ENCODE data around the gene SSX2B. TPM values are rescaled to one million over a fixed set of nuclear protein-coding genes. Genes with fewer than 3 reads are reported as not detected.
"Not testable (repeated sequence)": the region's sequence is repeated elsewhere in the genome, so short reads cannot be mapped to it uniquely, and the experiment has no call there.

Gene SSX2B, protein sequence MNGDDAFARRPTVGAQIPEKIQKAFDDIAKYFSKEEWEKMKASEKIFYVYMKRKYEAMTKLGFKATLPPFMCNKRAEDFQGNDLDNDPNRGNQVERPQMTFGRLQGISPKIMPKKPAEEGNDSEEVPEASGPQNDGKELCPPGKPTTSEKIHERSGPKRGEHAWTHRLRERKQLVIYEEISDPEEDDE
- total RNA-seq: not detected

DNA sequence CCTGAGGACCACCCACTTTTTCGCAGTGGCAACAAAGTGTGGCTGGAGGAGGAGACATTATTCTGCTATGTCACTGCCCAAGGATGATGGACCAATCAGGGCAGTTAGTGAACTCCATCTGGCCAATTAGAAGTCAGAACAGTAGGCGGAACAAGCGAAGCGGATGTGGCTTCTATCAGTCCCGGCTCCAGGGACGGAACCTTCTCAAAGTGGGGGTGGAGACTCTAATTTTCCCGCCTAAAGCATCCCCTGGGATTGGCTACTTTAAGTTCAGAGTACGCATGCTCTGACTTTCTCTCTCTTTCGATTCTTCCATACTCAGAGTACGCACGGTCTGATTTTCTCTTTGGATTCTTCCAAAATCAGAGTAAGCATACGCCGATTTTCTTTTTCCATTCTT, at the start of gene SSX2B:
Gene SSX2B, plus strand, starts transcription at position 301 of the 400 bp plus-strand sequence. CDS start 1,429 bp downstream, outside the sequence.
- not testable (repeated sequence) for DNase-seq

DNA sequence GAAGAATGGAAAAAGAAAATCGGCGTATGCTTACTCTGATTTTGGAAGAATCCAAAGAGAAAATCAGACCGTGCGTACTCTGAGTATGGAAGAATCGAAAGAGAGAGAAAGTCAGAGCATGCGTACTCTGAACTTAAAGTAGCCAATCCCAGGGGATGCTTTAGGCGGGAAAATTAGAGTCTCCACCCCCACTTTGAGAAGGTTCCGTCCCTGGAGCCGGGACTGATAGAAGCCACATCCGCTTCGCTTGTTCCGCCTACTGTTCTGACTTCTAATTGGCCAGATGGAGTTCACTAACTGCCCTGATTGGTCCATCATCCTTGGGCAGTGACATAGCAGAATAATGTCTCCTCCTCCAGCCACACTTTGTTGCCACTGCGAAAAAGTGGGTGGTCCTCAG, 44.0 kb upstream of the SSX2B start, which contains the start of gene SSX2:
Gene SSX2, minus strand, starts transcription at position 101 of the 400 bp plus-strand sequence. CDS start 1,429 bp downstream, outside the sequence.
- DNase-seq: not testable (repeated sequence)

DNA sequence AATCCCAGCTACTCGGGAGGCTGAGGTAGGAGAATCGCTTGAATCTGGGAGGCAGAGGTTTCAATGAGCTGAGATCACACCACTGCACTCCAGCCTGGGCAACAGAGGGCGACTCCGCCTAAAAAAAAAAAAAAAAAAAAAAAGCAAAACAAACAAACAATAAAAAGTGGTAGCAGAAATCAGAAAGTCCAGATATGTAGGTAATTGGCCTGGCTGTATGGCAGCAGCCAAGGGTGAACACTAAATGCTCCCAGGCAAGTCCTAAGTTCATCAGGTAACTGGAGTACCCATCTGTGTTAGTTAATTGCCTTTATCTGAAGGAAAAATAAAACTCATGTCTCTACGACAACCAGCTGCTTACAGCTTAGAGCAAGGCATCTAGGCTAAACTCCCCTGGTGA, 14.9 kb downstream of the SSX2B start:
- DNase-seq: not testable (repeated sequence)

DNA sequence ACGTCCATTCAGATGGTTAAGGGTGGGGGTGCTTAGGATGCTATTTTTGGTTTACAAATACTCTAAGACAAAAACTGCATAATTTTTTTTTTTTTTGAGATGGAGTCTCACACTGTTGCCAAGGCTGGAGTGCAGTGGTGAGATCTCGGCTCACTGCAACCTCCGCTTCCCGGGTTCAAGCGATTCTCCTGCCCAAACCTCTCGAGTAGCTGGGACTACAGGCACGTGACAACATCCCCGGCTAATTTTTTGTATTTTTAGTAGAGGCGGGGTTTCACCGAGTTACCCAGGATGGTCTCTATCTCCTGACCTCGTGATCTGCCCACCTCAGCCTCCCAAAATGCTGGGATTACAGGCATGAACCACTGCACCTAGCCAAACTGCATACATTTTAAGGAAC, 22.5 kb downstream of the SSX2B start:
- DNase-seq: not testable (repeated sequence)

DNA sequence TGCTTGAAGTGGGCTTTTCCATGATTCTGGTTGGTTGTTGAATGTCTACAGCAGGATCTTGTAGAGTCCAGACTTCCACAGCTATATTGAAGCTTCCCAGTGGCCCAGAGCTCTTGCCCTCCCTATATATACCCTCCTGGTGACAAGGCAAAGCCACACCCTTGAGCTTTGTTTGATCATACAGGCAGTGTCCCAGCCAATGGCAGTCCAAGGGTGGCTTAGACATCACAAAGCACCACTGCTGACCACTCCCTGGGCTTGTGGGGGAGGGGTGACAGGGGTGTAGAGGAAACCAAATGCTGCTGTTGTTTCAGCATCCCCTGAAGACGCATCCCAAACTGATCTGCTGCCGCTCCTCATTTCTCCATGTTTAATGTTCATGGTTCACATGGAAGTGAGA, 46.3 kb downstream of the SSX2B start, which contains the start of gene SPANXN5:
Gene SPANXN5, minus strand, starts transcription at position 101 of the 400 bp plus-strand sequence. Its CDS starts 79 bp downstream, at position 22.
- not testable (repeated sequence) for DNase-seq

DNA sequence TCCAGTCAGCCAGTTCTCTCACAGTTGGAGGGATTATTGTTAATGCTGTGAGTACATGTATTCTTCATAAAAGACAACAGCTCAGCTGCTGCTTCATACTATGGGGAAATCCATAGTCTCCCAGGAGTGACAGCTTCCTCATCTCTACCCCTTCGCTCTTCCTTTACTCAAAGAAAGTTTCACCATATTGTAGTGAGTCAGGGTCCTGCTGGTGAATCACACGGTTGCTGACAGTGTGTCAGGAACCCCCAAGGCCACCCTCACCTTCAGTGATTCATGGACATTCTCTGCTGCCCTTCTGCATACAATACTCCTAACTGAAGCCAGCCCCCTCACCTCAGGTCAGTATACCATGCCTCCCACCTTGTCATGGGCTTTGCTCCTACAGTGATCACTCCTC, 53.8 kb downstream of the SSX2B start:
- not testable (repeated sequence) for DNase-seq

Small RNAs within 50 kb of the gene (small RNA-seq; reads per million reads assigned to genes)
- gene AC244505.3 (ENCODE audit: low replicate concordance): not detected
- not detected for gene AC244505.5 (ENCODE audit: low replicate concordance)
- not detected for gene AC244505.6 (ENCODE audit: low replicate concordance)
- gene AC244505.7 (ENCODE audit: low replicate concordance): not detected

Other genes with a start within 250 kb of the SSX2B start
- not detected for gene XAGE1B, start 234.2 kb upstream of the SSX2B start, total RNA-seq
- not detected for gene SSX7, start 96.4 kb upstream of the SSX2B start, total RNA-seq
- not detected for gene SSX2, start 44.1 kb upstream of the SSX2B start, total RNA-seq
- 0.20 TPM for gene SPANXN5, start 46.2 kb downstream of the SSX2B start, total RNA-seq
- not detected for gene XAGE5, start 60.0 kb downstream of the SSX2B start, total RNA-seq
- not detected for gene XAGE3, start 116.8 kb downstream of the SSX2B start, total RNA-seq
- gene FAM156B, start 146.1 kb downstream of the SSX2B start, total RNA-seq: 31.2 TPM
- gene FAM156A, start 207.3 kb downstream of the SSX2B start, total RNA-seq: 26.0 TPM

Data from skin of body (tissue), 3 donors.